Measurements from ENCODE around the gene SCYL1.

SCYL1 gene

GRCh38 chr11:65492637-65493366 is 32.1 kb upstream of the SCYL1 start:
- in situ Hi-C loops (cut with HindIII; ENCODE audit: low sequenced_read_pairs): loop anchor here (10.0 kb wide), 2 partner anchors 68 to 138 kb away; partner anchors contain the start of genes NEAT1 and TIGD3

GRCh38 chr11:65493367-65494176 is 31.3 kb upstream of the SCYL1 start:
- in situ Hi-C loops (cut with HindIII; ENCODE audit: low sequenced_read_pairs): loop anchor here (10.0 kb wide), 2 partner anchors 69 to 139 kb away; partner anchors contain the start of genes NEAT1 and TIGD3

GRCh38 chr11:65496304-65497140 is 28.4 kb upstream of the SCYL1 start:
- in situ Hi-C loops (cut with HindIII; ENCODE audit: low sequenced_read_pairs): loop anchor here (10.0 kb wide), 2 partner anchors 72 to 142 kb away; partner anchors contain the start of genes NEAT1 and TIGD3

- in situ Hi-C loops (cut with HindIII; ENCODE audit: low sequenced_read_pairs): loop anchor here (10.0 kb wide), 2 partner anchors 73 to 143 kb away; partner anchors contain the start of genes NEAT1 and TIGD3
These were observed 27.5 kb upstream of the SCYL1 start for GRCh38 chr11:65497141-65498041.

- in situ Hi-C loops (cut with HindIII; ENCODE audit: low sequenced_read_pairs): loop anchor here (10.0 kb wide), 2 partner anchors 73 to 143 kb away; partner anchors contain the start of genes NEAT1 and TIGD3
These were observed 26.7 kb upstream of the SCYL1 start for GRCh38 chr11:65498042-65498726.

- in situ Hi-C loops (cut with HindIII; ENCODE audit: low sequenced_read_pairs): loop anchor here (10.0 kb wide), 2 partner anchors 74 to 144 kb away; partner anchors contain the start of genes NEAT1 and TIGD3
These were observed 26.2 kb upstream of the SCYL1 start for GRCh38 chr11:65498727-65498976.

GRCh38 chr11:65498977-65499712 is 25.7 kb upstream of the SCYL1 start, which contains the start of gene MALAT1:
Gene MALAT1 (plus strand): TSS chr11:65499045.
- in situ Hi-C loops (cut with HindIII; ENCODE audit: low sequenced_read_pairs): loop anchor here (10.0 kb wide), 2 partner anchors 74 to 144 kb away; partner anchors contain the start of genes NEAT1 and TIGD3

- in situ Hi-C loops (cut with HindIII; ENCODE audit: low sequenced_read_pairs): loop anchor here (10.0 kb wide), 2 partner anchors 75 to 145 kb away; partner anchors contain the start of genes NEAT1 and TIGD3
These were observed 25.0 kb upstream of the SCYL1 start for GRCh38 chr11:65499713-65500386.

- in situ Hi-C loops (cut with HindIII; ENCODE audit: low sequenced_read_pairs): no loop called here
These were observed 24.3 kb upstream of the SCYL1 start for GRCh38 chr11:65500387-65501185.

GRCh38 chr11:65501186-65501471 is 23.8 kb upstream of the SCYL1 start:
- in situ Hi-C loops (cut with HindIII; ENCODE audit: low sequenced_read_pairs): no loop called here

- in situ Hi-C loops (cut with HindIII; ENCODE audit: low sequenced_read_pairs): no loop called here
These were observed 23.2 kb upstream of the SCYL1 start for GRCh38 chr11:65501472-65502273.

- in situ Hi-C loops (cut with HindIII; ENCODE audit: low sequenced_read_pairs): no loop called here
These were observed 22.7 kb upstream of the SCYL1 start for GRCh38 chr11:65502274-65502554.

- in situ Hi-C loops (cut with HindIII; ENCODE audit: low sequenced_read_pairs): no loop called here
These were observed 22.1 kb upstream of the SCYL1 start for GRCh38 chr11:65502555-65503367.

GRCh38 chr11:65503368-65503948 is 21.4 kb upstream of the SCYL1 start:
- in situ Hi-C loops (cut with HindIII; ENCODE audit: low sequenced_read_pairs): no loop called here

GRCh38 chr11:65503949-65504673 is 20.8 kb upstream of the SCYL1 start:
- in situ Hi-C loops (cut with HindIII; ENCODE audit: low sequenced_read_pairs): no loop called here
